Glutamatergic neuron (in vitro differentiated cells): Measurements from ENCODE around the gene CYSLTR2. TPM values are rescaled to one million over a fixed set of nuclear protein-coding genes. Genes with fewer than 3 reads are reported as not detected.

ENCODE experiments used
- DNase-seq: peaks from one replicate; pipeline ENCODE4 v3.0.0; 2022
- H3K27ac Mint-ChIP-seq: one replicate; pipeline ENCODE4 v1.8.0; 2020; ENCODE audit warnings: mild to moderate bottlenecking, mixed read lengths, inconsistent platforms; ENCODE audit not compliant: unreplicated experiment
- H3K27me3 Mint-ChIP-seq: one replicate; pipeline ENCODE4 v1.8.0; 2020; ENCODE audit warnings: mild to moderate bottlenecking, moderate library complexity, mixed read lengths, inconsistent platforms; ENCODE audit not compliant: unreplicated experiment
- H3K36me3 Mint-ChIP-seq: one replicate; pipeline ENCODE4 v1.8.0; 2020; ENCODE audit warnings: mild to moderate bottlenecking, mixed read lengths, inconsistent platforms; ENCODE audit not compliant: unreplicated experiment
- H3K4me1 Mint-ChIP-seq: one replicate; pipeline ENCODE4 v1.8.0; 2020; ENCODE audit warnings: mild to moderate bottlenecking, low read depth, mixed read lengths, inconsistent platforms; ENCODE audit not compliant: unreplicated experiment
- H3K4me3 Mint-ChIP-seq: one replicate; pipeline ENCODE4 v1.8.0; 2020; ENCODE audit warnings: mild to moderate bottlenecking, mixed read lengths, inconsistent platforms; ENCODE audit not compliant: unreplicated experiment
- H3K9me3 Mint-ChIP-seq: one replicate; pipeline ENCODE4 v1.8.0; 2020; ENCODE audit warnings: mild to moderate bottlenecking, moderate library complexity, mixed read lengths, inconsistent platforms; ENCODE audit not compliant: unreplicated experiment
- CTCF ChIP-seq: fragments of 200-600 bp; sonication (generic); IDR thresholded peaks from one replicate; pipeline ENCODE4 v1.5.0; 2021; ENCODE audit not compliant: partially characterized antibody, unreplicated experiment
- total RNA-seq: library from RNA; stranded (reverse); fragmentation: NEBNext Ultra II Directional; extraction: Animal tissue kit (Norgen Biotek cat#: 25700); gene quantifications from one replicate; pipeline ENCODE4 v1.2.1, GENCODE V29; 2021; ENCODE audit not compliant: unreplicated experiment

The CYSLTR2 gene
- total RNA-seq, 1 donor from 2014 or later = 4.9 TPM

DNA sequence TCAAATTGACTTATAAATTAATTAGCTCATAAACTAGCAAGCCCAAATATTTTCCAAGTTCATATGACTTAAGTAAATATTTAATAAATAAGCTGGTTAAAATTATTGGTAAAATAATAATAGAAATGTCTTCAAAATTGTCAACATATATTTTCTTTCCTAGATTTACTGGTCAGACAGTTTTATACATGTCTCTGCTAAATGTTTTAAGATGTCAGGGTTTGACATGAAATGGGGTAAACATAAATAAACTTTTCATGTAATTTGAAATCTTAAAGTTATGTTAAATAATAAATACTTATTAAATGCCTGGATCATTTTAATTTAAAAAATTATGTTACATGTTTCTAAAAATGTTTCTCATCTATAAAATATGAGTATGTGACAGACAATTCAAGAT, 18.3 kb upstream of the CYSLTR2 start:
- H3K27ac Mint-ChIP-seq = no peak overlapping the region
- H3K9me3 Mint-ChIP-seq = no peaks in the 10 kb centered on the region
- H3K27me3 Mint-ChIP-seq = peaks cover 4% of the 10 kb centered on the region
- H3K4me1 Mint-ChIP-seq = no peaks in the 10 kb centered on the region
- no peak for DNase-seq
- no peak overlapping the region for H3K4me3 Mint-ChIP-seq
- H3K36me3 Mint-ChIP-seq = peaks cover 5% of the 10 kb centered on the region
- TF ChIP-seq CTCF = no peak

GRCh38 chr13:48636550-48636949, 17.2 kb upstream of the CYSLTR2 start:
- H3K4me1 Mint-ChIP-seq = peaks cover 6% of the 10 kb centered on the region
- H3K4me3 Mint-ChIP-seq = no peak overlapping the region
- H3K27ac Mint-ChIP-seq = no peak overlapping the region
- peaks cover 3% of the 10 kb centered on the region for H3K9me3 Mint-ChIP-seq
- no peak for DNase-seq
- no peak for TF ChIP-seq CTCF
- H3K27me3 Mint-ChIP-seq = peaks cover 4% of the 10 kb centered on the region
- H3K36me3 Mint-ChIP-seq = peaks cover 5% of the 10 kb centered on the region

- no peak for TF ChIP-seq CTCF
- Mint-ChIP-seq H3K4me3 (no peak overlapping the region), H3K27ac (no peak overlapping the region), H3K27me3 (peaks cover 4% of the 10 kb centered on the region), H3K36me3 (peaks cover 5% of the 10 kb centered on the region), H3K4me1 (peaks cover 6% of the 10 kb centered on the region), H3K9me3 (peaks cover 3% of the 10 kb centered on the region)
- no peak for DNase-seq
Observed at GRCh38 chr13:48637601-48638000, 16.1 kb upstream of the CYSLTR2 start.

GRCh38 chr13:48640767-48641166, 13.0 kb upstream of the CYSLTR2 start:
- DNase-seq = no peak
- H3K9me3 Mint-ChIP-seq = peaks cover 4% of the 10 kb centered on the region
- H3K36me3 Mint-ChIP-seq = peaks cover 5% of the 10 kb centered on the region
- TF ChIP-seq CTCF = no peak
- H3K4me3 Mint-ChIP-seq = no peak overlapping the region
- H3K27me3 Mint-ChIP-seq = peaks cover 4% of the 10 kb centered on the region
- peaks cover 8% of the 10 kb centered on the region for H3K4me1 Mint-ChIP-seq
- no peak overlapping the region for H3K27ac Mint-ChIP-seq

- DNase-seq = no peak
- TF ChIP-seq CTCF = no peak
- no peak overlapping the region for H3K27ac Mint-ChIP-seq
- no peak overlapping the region for H3K4me3 Mint-ChIP-seq
- H3K36me3 Mint-ChIP-seq = peaks cover 5% of the 10 kb centered on the region
- H3K9me3 Mint-ChIP-seq = peaks cover 4% of the 10 kb centered on the region
- H3K4me1 Mint-ChIP-seq = peaks cover 12% of the 10 kb centered on the region
- H3K27me3 Mint-ChIP-seq = peaks cover 4% of the 10 kb centered on the region
Observed at GRCh38 chr13:48641404-48641803, 12.3 kb upstream of the CYSLTR2 start.
